Amniotic stem cell (primary cell): ENCODE data around the gene GP1BA.
A peak's percentile ranks its signal among the peaks of the same experiment; 100 is the strongest.

Experiments used
- DNase-seq: peaks from one replicate; lab custom pipeline; 2025; lab: John Stamatoyannopoulos, UW

Gene GP1BA

DNA sequence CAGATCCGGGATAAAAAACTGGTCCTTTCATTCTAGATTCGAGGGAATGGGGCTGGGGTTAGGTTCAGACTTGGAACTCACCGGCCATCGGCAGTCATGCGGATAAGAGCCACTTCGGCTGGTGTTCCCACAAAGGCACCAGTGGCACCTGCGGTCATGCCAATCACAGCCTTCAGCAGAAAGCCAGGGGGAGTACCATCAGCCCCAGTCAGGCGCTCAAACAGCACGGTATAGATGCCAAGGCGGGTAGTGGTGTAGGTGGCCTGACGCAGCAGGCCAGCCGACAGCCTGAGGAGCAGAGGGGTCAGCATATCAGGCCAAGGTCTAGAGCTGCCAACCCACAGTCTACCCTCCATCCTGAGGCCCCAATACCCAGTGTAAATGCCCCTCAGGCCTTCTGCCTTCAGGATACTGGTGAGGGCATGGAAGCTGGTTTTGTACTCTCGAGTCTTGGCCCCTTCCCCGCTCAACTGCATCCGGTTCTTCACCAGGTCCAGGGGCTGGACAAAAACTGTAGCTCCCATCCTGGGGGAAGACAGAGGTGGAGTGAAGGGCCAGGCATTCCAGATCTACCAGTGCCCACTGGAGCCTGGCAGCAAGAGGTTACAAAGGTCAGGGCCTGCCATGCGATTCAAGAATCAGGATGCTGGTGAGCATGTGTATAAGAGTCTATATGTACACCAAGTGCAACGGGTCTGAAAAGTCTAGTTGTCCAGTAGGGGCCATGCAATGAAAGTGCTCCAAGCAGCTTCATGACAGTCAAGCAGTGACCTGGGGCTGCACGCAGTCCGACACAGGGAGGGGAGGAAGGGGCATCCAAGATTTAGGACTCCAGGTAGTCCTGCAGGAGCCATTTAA, 6.8 kb downstream of the GP1BA start:
- no peak for DNase-seq

DNA sequence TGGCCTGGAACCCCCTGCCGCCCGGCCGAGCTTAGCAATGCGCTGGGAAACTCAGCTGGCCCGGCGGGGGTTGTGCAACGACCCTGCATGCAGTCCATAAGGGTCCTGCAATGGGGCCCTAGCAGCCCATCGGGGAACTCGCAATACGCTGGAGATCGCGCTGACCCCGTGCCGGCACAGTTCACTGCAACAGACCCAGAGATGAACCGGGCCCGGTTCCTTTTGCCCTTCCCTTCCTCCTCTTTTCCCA, 7.4 kb downstream of the GP1BA start:
- no peak for DNase-seq

DNA sequence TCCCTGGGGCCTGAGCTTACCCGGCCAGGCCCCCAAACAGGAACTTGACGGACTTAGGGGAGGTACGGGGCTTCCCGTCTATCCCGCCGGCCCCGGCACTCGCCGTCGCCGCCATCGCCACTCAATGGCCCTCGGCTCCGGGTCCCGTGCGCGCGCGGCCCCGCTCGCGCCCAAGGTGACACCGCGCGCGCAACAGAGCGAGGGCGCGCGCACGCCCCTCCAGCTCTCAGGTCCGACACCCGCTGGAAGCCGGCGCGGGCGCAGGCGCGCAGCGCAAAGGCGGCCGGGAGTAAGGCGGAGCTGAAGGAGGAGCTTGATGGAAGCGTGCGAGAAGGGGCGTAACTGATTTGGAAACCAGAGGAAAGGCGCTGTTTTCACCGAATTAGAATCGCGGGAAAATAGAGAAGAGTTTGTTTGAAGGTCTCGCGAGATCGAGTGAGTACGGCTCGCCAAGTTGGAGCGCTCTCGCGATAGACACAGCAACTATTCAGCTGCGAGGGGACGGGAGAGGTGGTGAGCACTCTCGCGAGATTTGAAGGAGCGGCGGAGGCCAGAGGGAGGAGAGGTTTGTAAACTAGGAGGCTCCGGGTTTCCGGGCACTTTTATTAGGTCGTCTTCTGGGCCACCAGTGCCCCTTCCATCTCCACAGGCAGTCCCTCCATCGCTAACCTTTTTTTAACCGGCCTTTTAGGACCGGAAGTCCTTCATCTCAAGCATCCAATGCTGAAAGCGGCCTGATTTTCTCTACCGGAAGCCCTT, 7.9 kb downstream of the GP1BA start, which contains the start of the genes RNF167 and SLC25A11:
TSS of gene RNF167 (plus strand) at position 473 of the 759 bp plus-strand sequence. CDS start 642 bp downstream, outside the sequence.
TSS of gene SLC25A11 (minus strand) at position 251 of the 759 bp plus-strand sequence. CDS start at position 115, 136 bp downstream.
- DNase-seq: peak; percentile 98

DNA sequence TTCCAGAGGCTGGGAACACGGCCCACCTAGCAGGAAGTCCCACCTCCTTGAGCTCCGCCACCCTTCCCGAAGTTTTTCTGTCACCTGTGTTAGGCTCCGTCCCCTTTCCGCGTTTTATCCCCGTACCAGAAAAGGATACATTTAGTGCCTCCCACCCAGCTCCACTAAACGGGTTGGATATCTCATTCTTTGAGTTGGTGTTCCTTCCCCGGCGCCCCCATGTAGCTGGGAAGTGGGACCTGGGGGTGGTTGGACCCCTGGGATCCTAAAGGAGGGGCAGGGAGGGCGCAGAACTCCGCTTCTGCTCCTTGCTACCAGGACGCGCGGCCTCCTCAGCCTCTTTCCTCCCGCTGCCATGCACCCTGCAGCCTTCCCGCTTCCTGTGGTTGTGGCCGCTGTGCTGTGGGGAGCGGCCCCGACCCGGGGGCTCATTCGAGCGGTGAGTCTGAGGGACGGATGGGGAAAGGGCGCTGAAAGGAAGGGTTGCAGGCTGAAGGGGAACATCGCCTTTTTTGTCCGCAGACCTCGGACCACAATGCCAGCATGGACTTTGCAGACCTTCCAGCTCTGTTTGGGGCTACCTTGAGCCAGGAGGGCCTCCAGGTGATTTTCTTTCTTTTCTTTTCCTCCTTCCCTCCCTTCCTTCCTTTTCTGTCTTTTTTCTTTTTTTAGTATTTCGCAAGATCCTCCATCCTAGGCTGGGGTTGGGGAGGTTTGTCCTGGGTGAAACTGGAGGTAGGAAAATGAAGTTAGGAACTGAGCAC, 8.7 kb downstream of the GP1BA start:
- no peak for DNase-seq

DNA sequence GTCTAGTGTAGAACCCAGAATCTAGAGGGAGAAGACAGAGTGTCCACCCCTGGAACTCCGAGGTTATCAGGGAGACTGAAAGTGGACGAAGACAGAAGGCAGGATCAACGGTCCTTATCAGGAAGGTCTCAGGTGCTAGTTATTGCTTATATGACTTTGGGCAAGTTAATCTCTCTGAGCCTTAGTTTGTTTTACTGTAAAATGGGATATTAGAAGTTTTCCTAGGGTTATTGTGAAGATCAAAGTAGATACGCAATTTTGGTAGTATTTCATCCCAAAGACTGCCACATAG, 9.2 kb downstream of the GP1BA start:
- no peak for DNase-seq

DNA sequence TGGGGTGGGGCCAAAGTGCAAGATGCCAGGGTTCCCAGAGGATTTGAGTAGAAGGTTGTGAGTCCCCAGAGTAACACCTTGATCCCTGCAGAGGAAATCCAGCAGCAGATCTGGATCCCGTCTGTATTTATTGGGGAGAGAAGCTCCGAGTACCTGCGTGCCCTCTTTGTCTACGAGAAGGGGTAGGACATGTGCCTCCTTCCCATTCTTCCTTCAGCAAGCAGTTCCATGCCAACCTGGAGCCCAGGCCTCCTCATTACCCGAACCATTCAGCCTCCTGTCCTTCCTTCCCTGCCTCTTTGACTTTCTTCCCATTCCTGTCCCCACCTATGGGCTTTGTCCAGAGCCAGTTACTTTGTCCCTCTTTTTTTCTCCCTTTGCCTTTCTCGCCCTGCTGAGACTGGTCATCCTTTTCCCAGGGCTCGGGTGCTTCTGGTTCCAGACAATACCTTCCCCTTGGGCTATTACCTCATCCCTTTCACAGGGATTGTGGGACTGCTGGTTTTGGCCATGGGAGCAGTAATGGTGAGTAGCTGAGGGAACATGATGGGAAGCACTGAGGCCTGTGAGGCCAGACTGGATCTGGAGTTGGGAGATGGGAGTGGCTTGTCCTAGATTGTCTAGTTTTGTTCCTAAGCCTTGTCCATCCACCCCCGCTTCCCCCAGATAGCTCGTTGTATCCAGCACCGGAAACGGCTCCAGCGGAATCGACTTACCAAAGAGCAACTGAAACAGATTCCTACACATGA, 10.9 kb downstream of the GP1BA start:
- no peak for DNase-seq

DNA sequence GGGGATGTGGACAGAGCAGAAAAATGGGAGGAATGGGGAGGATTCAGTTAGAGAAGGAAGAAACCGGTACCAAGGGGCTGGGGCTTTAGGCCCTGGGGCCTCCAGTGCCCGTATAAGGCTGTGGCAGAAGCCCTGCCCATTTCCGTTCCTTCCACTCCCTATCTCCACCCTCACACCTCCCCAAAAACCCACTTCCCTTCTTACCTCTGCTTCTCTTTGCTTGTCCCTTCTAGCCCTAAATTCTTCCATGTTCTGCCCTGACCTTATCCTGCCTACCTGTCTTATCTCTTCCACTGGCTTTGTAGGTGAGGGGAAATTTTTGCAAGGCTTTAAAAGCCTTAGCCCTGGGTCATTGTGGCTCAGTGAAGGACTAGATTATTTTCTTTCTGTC, 12.1 kb downstream of the GP1BA start:
- no peak for DNase-seq

DNA sequence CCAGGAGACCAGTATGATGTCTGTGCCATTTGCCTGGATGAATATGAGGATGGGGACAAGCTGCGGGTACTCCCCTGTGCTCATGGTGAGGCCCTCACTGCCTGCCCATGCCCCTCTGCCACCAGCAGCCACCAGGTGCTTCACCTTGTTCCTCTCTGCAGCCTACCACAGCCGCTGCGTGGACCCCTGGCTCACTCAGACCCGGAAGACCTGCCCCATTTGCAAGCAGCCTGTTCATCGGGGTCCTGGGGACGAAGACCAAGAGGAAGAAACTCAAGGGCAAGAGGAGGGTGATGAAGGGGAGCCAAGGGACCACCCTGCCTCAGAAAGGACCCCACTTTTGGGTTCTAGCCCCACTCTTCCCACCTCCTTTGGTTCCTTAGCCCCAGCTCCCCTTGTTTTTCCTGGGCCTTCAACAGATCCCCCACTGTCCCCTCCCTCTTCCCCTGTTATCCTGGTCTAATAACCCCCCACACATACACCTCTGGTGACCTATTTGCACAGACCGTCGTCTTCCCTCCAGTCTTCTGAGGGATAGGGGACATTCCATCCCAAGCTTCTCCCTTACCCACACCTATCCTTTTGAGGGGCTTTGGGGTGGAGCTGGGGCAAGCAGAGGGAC, 12.6 kb downstream of the GP1BA start:
- DNase-seq: no peak

DNA sequence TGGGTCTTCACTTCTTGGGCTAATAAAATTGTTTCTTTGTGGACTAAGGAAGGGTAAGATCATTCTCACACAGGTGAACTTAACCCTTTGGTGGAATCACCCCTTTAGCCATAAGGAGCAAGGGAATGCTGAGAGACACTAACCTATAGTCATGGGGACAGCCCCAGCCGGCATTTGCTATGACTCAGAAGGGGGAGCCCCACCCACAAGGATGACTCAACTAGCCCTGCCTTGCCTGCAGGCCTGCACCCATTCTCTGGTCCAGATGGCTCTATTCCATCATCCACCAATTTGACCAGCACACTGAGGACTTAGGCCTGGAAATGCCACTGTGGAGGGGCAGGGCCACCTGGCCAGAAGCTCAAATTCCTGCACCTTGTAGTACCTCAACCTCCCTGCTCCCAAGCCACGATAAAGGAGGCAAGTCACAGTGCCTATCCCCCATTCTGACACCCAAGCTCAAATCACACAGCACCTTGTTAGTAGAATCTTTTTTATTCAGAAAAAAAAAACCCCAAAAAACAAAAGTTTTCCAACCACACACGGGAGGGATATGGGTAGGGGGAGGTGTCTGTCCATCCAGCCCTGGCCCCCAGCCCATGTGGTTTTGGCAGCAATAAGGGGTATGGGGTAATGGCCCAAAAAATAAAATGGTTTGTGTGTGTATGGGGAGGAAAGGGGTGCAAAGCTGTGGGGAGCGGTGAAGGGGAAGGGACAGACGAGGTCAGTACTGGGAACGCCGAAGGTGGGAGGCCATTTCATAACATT, 13.3 kb downstream of the GP1BA start:
- peak; percentile 77 for DNase-seq

DNA sequence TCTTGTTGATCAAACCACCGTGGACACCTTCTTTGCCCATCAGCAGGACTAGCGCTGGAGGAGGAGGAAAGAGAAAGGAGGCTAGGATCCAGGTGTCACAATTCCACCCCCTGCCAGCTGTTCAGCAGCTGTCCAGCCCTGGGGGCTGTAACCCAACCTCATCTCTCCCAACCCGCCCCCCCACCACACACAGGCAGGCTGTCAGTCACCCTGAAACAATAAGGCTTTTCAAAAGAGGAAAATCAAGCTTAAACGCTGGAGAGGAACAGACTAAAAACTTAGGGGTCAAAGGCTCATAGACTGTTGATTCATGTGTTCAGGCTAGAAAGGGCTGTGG, 13.8 kb downstream of the GP1BA start:
- DNase-seq: no peak

DNA sequence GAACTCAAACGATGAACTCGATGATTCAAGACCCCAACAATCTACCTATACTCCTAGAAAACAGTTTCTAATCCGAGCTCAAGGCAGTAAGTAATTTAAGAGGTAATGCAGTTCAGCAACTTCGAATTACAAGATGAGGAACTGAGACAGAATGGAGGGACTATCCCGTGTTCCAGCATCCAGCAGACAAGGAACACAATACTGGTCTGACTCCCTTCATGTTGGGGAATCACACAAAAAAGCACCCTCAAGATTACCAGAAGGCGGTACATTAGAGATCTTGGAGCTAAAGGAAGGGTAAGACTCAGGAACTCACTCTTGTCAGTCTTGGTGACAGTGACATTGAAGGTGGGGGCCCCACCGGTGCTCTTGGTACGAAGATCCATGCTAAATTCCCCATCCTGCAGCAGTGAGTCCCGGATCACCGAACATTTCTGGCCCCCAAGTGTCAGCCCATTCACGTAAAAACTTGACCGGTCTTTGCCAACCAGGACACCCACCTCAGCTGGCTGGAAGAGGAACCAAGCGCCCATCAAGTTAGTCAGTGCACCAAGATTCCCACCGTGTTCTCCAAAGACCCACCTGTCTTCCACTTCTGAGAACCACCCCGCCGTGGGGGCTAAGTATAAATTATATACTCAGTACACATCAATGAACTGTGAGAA, 14.4 kb downstream of the GP1BA start:
- DNase-seq: no peak

DNA sequence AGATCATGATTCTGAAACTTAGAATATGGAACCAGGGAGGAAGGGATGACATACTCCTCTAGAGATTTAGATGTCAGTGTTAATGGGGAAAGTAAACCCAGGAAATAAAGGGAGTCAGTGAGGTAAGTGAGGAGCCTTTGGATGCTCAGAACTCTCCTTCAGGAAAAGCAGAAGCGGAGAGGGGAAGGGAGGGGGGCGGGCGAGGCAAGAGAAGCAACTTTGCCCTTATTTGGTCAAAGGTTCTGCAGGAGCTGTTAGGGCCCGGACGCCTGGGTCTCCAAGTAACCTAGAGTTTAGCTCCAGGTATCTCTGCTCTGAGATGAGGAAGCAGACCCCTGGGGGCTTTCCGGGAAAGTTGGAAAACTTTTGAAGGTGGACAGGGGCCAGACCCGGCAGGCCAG, 14.9 kb downstream of the GP1BA start:
- DNase-seq: no peak

DNA sequence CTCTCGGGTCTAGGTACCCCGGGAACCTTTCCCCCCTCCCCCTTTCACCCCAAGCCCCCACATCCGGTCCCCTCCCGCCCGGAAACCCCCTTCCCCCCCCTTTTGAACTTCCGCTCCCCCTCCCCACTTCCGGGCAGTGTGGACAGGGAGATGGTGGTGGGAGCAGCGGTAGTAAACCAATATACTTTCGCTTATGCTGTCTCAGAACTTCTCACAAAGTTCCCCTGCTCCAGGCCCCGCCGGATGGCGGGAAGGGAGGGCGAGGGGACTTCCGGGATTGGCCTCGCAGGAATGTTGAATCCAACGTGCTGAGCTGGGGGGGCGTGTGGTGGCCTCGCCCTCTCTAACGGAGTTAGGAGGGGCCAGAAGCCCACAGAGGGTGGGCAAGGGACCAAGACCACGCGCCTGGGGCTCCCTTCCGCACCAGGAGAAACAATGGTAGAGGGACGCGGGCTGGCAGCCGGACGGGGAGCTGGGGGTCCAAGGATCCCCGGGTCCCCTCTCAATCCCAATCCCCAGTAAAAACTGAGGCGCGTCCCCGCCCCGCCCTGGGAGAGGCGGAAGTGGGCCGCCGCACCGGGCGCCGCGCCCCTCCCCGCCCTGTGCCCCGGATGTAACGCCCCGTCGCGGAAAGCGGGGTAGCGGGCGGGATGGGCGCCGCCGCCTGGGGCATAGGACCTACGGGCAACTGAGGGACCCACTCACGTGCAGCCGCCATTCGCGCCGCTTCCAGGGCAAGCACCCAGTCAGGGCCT, 15.5 kb downstream of the GP1BA start:
- peak; percentile 29 for DNase-seq

DNA sequence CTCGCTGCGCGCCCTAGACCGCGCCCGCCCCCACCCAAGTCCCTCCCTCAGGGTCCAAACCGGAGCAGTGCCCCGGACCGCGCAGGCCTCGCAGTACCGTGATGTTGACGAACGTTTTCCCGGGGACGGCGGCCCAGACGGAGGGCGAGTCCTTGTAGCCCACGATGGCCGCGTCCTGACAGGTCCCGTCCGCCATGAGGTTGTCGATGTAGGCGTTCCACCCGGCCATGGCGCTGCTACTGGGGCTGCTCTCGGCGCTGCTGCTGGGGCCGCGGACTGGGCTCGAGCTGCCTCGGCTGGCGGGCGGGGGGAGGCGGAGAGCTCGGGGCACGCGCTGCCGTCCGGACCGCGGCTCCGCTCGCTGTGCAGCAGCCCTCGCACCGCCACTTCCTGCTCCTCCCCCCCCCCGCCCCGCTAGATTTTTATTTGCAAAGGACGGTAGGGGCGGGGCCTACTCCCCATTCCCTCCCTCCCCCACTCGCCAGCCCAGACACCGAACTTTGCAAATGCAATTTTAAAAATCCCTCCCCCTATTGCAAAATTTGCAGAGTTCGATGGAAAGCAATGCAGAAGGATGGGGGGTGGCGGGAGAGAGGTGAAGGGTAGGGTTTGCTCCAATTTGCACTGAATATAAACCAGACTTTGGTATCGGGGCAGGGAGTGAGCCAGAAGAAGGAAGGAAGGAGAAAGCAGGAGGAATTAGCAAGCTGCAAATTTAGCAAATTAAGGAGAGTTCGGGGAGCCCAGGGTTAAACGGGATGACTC, 16.3 kb downstream of the GP1BA start, which contains the start of gene PFN1:
TSS of gene PFN1 (minus strand) at position 365 of the 765 bp plus-strand sequence. CDS start at position 229, 136 bp downstream.
- DNase-seq: peak; percentile 81

DNA sequence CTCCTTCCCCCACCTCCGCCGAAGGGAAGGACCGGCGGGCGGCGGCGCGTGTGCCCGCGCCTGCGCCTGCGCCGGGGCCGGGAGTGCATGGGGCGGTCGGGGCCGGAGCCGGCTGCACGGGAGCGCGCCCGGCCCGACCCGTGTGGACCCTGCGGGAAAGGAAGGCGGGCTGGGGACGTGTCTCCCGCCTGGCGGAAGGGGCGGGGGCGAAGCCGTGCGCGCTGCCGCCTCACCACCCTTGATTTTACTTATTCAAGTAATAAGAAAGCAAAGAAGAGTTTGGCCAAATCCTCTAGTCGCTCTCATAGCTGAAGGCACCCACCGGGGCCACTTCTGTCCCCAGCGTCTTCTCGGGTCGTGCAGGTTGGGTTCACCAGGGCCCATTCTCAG, 16.8 kb downstream of the GP1BA start:
- peak; percentile 89 for DNase-seq

DNA sequence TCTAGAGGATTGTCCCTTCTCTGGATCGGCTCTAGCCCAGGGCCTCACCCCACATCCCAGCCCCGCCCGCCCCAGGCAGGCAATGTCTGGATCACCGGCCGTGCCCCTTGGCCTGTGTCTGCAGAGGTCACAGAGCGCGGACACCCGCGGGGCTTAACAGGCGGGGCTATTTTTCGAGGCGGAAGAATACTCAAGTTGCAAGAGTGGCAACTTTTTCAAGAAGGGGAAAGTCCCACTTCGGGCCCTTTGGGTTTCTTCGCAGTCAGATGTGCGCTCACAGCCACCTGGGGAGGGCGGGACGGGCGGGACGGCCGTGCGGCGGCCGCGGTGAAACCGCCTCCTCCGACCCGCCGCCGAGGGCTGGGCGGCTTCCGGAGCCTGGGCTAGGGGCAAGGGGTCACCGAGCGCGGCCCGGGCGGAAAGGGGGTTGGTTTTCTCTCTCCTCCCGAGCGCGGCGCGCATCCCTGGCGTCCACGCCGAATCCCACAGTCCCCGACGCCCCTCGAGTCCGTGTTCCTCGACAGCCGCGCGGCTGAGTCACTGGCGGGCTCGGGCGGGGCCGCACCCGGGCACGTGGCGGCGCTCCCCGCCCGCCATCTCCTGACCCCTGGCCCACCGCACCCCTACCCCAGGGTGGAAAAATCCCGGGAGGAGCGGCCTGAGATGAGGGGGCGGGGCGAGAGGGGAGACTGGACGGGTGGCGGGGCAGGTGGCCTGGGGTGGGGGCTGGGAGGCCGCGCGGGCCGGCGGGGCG, 17.4 kb downstream of the GP1BA start:
- DNase-seq: peak; percentile 13

DNA sequence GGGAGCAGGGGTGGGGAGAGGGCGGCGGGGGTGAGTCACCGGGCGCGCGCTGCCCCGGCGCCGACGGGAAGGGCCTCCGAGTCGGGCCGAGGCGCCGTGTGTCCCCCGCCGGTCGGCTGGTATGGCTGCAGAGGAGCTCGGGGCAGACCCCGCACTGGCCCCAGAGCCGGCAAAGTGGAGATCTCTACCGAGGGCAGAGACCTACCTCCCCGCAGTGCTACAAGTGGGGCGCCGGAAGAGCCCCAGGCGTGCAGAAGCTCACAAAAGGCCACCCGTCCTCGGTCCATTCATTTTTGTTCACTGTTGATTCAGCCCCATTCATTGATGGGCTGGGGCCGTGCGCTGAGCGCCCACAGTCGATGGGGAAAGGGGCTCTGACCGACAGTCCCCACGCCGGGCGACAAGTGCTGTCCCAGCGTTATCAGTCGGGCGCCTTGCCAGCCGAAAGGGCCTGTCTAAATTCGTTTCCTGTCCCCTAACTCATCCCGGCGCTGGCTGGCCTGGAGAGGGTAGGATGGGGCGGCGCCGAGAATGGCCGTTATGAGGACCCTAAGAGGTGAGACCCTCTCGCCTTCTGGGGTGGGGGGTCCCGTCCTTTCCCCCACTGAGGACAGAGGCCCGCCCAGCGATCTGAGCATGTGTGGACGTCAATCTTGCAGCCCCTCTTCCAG, 18.1 kb downstream of the GP1BA start:
- DNase-seq: peak; percentile 56
